DOHH2 (cell line): ENCODE measurements around the gene CFAP74.

Source experiments
- EZH2phosphoT487 ChIP-seq: fragments of 200-600 bp; sonication (generic); IDR thresholded peaks from 2 replicates; pipeline ENCODE4 v1.6.1; 2017; ENCODE audit warnings: borderline replicate concordance, mild to moderate bottlenecking, antibody characterized with exemption, low read length, moderate library complexity, mixed read lengths
- TF ChIP-seq, protein P1 (sequence below): fragments of 200-600 bp; sonication (generic); IDR thresholded peaks from one replicate; pipeline ENCODE4 v1.5.1; 2014; ENCODE audit warnings: antibody characterized with exemption, mild to moderate bottlenecking, low read depth, low read length; ENCODE audit not compliant: poor library complexity, severe bottlenecking

- TF ChIP-seq, protein P1, sequence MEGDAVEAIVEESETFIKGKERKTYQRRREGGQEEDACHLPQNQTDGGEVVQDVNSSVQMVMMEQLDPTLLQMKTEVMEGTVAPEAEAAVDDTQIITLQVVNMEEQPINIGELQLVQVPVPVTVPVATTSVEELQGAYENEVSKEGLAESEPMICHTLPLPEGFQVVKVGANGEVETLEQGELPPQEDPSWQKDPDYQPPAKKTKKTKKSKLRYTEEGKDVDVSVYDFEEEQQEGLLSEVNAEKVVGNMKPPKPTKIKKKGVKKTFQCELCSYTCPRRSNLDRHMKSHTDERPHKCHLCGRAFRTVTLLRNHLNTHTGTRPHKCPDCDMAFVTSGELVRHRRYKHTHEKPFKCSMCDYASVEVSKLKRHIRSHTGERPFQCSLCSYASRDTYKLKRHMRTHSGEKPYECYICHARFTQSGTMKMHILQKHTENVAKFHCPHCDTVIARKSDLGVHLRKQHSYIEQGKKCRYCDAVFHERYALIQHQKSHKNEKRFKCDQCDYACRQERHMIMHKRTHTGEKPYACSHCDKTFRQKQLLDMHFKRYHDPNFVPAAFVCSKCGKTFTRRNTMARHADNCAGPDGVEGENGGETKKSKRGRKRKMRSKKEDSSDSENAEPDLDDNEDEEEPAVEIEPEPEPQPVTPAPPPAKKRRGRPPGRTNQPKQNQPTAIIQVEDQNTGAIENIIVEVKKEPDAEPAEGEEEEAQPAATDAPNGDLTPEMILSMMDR: no peak
- TF ChIP-seq EZH2phosphoT487: no peak
These were observed 10.6 kb upstream of the CFAP74 start for GRCh38 chr1:2014181-2014580.
